Brain microvascular endothelial cell (primary cell): ENCODE data around the gene TFPT.
A peak's percentile ranks its signal among the peaks of the same experiment; 100 is the strongest.

Source experiments
- DNase-seq: peaks from one replicate; pipeline ENCODE4 v3.0.0-alpha.2; 2020
- H3K27ac ChIP-seq: fragments of 250-450 bp; sonication (Bioruptor Pico); 2 replicates; pipeline ENCODE4 v1.5.1; 2020; ENCODE audit warnings: mild to moderate bottlenecking, moderate library complexity
- H3K27me3 ChIP-seq: fragments of 250-450 bp; sonication (Bioruptor Pico); replicated peaks from 2 replicates; pipeline ENCODE4 v1.5.1; 2020; ENCODE audit warnings: mild to moderate bottlenecking
- H3K36me3 ChIP-seq: fragments of 250-450 bp; sonication (Bioruptor Pico); replicated peaks from 2 replicates; pipeline ENCODE4 v1.5.1; 2020; ENCODE audit warnings: mild to moderate bottlenecking
- H3K4me3 ChIP-seq: 2 replicates; pipeline ENCODE4 v1.5.1; 2011; ENCODE audit warnings: low read depth, mild to moderate bottlenecking, control low read depth, low read length, moderate library complexity
- in situ Hi-C: cut with HindIII; loops from 2 replicates; pipeline ENCODE4 v1.10.0; 2017; ENCODE audit warnings: low sequenced_read_pairs, low pct_ligation_motif_present
- TF ChIP-seq, protein P1 (sequence below): IDR thresholded peaks from 2 replicates; pipeline ENCODE4 v1.5.1; 2011; ENCODE audit warnings: low read depth, mild to moderate bottlenecking, moderate library complexity, low read length, control low read depth, inconsistent platforms; ENCODE audit errors: missing control alignments

Gene TFPT

DNA sequence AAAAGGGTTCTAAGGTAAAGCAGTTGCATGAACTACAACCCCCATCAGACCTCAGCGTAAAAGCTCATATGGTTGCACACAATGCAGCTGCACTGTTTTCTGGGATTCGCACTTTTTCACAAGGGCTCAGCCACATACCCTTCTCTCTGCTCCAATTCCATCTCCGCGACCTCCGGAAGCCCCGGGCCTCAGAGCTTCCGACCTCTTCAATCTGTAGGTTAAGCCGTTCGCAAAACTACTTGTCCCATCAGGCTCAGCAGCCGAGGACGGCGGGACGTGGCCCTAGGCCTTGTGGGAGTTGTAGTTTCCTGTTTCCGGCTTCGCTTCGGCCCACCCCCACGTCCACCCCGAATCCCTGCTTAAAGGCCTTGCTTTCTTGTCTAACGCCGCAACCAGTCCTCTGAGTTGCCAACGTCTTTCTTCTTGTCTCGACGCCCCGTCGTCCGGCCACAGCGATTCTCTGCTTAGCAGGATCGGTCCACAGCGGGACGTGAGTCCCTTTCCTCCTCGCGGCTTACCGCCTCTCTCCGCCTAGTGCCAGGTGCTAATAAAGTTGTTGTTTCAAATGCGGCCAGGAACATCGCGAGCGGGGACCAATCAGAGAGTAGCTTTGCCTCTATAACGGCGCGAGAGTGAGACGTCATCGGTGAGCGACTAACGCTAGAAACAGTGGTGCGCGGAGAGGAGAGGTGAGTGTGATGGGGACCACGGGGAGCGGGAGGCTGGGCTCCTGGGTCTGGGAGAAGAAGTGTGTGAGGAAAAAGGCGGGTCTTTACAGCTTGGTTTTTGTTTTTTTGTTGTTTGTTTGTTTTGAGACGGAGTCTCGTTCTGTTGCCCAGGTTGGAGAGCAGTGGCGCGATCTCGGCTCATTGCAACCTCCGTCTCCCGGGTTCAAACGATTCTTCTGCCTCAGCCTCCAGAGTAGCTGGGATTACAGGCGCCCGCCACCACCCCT, at the start of gene TFPT, which contains the start of gene PRPF31:
Gene TFPT (minus strand): TSS at position 549 of the 955 bp plus-strand sequence. CDS start 388 bp downstream, at position 161.
Gene PRPF31 (plus strand): TSS at position 646 of the 955 bp plus-strand sequence. CDS start 2,525 bp downstream, outside the sequence.
- Histone ChIP-seq H3K4me3 (peak within 1 kb of the TSS; percentile 90), H3K27me3 (no peaks in the 10 kb centered on the region), H3K27ac (peak within 1 kb of the TSS; percentile 91), H3K36me3 (peaks cover 30% of the 10 kb centered on the region)
- peak; percentile 99 for DNase-seq
- TF ChIP-seq, protein P1, sequence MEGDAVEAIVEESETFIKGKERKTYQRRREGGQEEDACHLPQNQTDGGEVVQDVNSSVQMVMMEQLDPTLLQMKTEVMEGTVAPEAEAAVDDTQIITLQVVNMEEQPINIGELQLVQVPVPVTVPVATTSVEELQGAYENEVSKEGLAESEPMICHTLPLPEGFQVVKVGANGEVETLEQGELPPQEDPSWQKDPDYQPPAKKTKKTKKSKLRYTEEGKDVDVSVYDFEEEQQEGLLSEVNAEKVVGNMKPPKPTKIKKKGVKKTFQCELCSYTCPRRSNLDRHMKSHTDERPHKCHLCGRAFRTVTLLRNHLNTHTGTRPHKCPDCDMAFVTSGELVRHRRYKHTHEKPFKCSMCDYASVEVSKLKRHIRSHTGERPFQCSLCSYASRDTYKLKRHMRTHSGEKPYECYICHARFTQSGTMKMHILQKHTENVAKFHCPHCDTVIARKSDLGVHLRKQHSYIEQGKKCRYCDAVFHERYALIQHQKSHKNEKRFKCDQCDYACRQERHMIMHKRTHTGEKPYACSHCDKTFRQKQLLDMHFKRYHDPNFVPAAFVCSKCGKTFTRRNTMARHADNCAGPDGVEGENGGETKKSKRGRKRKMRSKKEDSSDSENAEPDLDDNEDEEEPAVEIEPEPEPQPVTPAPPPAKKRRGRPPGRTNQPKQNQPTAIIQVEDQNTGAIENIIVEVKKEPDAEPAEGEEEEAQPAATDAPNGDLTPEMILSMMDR: no peak
- in situ Hi-C loops: no loop called here

- TF ChIP-seq, protein P1: no peak
- no peak for DNase-seq
- in situ Hi-C loops: no loop called here
- Histone ChIP-seq H3K27ac (no peak overlapping the region), H3K27me3 (no peaks in the 10 kb centered on the region), H3K36me3 (no peaks in the 10 kb centered on the region), H3K4me3 (no peak overlapping the region)
Observed at GRCh38 chr19:54165222-54165621, 49.8 kb upstream of the TFPT start.

GRCh38 chr19:54164369-54165068, 49.1 kb upstream of the TFPT start:
- in situ Hi-C loops: no loop called here
- H3K4me3 ChIP-seq: no peak overlapping the region
- TF ChIP-seq, protein P1: no peak

GRCh38 chr19:54162884-54163283, 47.4 kb upstream of the TFPT start:
- TF ChIP-seq, protein P1: no peak
- in situ Hi-C loops: no loop called here
- no peak overlapping the region for H3K27ac ChIP-seq

More at GRCh38 chr19:54164369-54165068, 49.1 kb upstream of the TFPT start:
- no peaks in the 10 kb centered on the region for H3K27me3 ChIP-seq
- H3K27ac ChIP-seq: no peak overlapping the region
- no peak for DNase-seq
- no peaks in the 10 kb centered on the region for H3K36me3 ChIP-seq

GRCh38 chr19:54162241-54162805, 46.9 kb upstream of the TFPT start:
- no peak overlapping the region for H3K27ac ChIP-seq
- peaks cover 3% of the 10 kb centered on the region for H3K36me3 ChIP-seq
- TF ChIP-seq, protein P1: no peak
- no peaks in the 10 kb centered on the region for H3K27me3 ChIP-seq
- in situ Hi-C loops: no loop called here
- H3K4me3 ChIP-seq: peak overlapping the region; percentile 43
- peak; percentile 51 for DNase-seq

More at GRCh38 chr19:54162884-54163283, 47.4 kb upstream of the TFPT start:
- H3K36me3 ChIP-seq: no peaks in the 10 kb centered on the region
- DNase-seq: no peak
- no peak overlapping the region for H3K4me3 ChIP-seq
- no peaks in the 10 kb centered on the region for H3K27me3 ChIP-seq
